Fibroblast of upper back skin (primary cell): Measurements from ENCODE around the gene COMMD10.
"Not testable (repeated sequence)": the region's sequence is repeated elsewhere in the genome, so short reads cannot be mapped to it uniquely, and the experiment has no call there.

ENCODE experiments used
- DNase-seq: peaks from one replicate; pipeline ENCODE4 v3.0.0-alpha.2; 2013

The COMMD10 gene

GRCh38 chr5:116084871-116085715 lies at the start of gene COMMD10:
TSS of gene COMMD10 (plus strand) at chr5:116085025.
- peak; percentile 83 for DNase-seq

GRCh38 chr5:116035123-116035522 lies 49.7 kb upstream of the COMMD10 start:
- DNase-seq, result no peak

GRCh38 chr5:116037236-116037822 lies 47.5 kb upstream of the COMMD10 start:
- no peak for DNase-seq

GRCh38 chr5:116038817-116039216 lies 46.0 kb upstream of the COMMD10 start:
- DNase-seq, result no peak

GRCh38 chr5:116042375-116042774 lies 42.5 kb upstream of the COMMD10 start:
- no peak for DNase-seq

GRCh38 chr5:116044073-116044472 lies 40.8 kb upstream of the COMMD10 start:
- DNase-seq, result no peak

- no peak for DNase-seq
Measured at GRCh38 chr5:116045821-116046220, 39.0 kb upstream of the COMMD10 start.

- no peak for DNase-seq
Measured at GRCh38 chr5:116046261-116046660, 38.6 kb upstream of the COMMD10 start.

GRCh38 chr5:116046823-116047222 lies 38.0 kb upstream of the COMMD10 start:
- no peak for DNase-seq

GRCh38 chr5:116058346-116058936 lies 26.4 kb upstream of the COMMD10 start:
- no peak for DNase-seq

GRCh38 chr5:116062352-116062751 lies 22.5 kb upstream of the COMMD10 start:
- no peak for DNase-seq

- DNase-seq, result no peak
Measured at GRCh38 chr5:116063950-116064349, 20.9 kb upstream of the COMMD10 start.

- DNase-seq, result peak; percentile 64
Measured at GRCh38 chr5:116068028-116068632, 16.7 kb upstream of the COMMD10 start.

- DNase-seq, result no peak
Measured at GRCh38 chr5:116071211-116071610, 13.6 kb upstream of the COMMD10 start.

- DNase-seq, result peak; percentile 9
Measured at GRCh38 chr5:116075191-116075831, 9.5 kb upstream of the COMMD10 start.

GRCh38 chr5:116076496-116076895 lies 8.3 kb upstream of the COMMD10 start:
- no peak for DNase-seq

- DNase-seq, result no peak
Measured at GRCh38 chr5:116078199-116078598, 6.6 kb upstream of the COMMD10 start.

GRCh38 chr5:116084287-116084691 lies 536 bp upstream of the COMMD10 start:
- DNase-seq, result peak; percentile 27

GRCh38 chr5:116086309-116086708 lies 1.5 kb downstream of the COMMD10 start:
- DNase-seq, result not testable (repeated sequence)

- DNase-seq, result no peak
Measured at GRCh38 chr5:116088062-116088461, 3.2 kb downstream of the COMMD10 start.

GRCh38 chr5:116090302-116090701 lies 5.5 kb downstream of the COMMD10 start:
- no peak for DNase-seq

GRCh38 chr5:116091416-116091815 lies 6.6 kb downstream of the COMMD10 start:
- no peak for DNase-seq

- no peak for DNase-seq
Measured at GRCh38 chr5:116097301-116097700, 12.5 kb downstream of the COMMD10 start.
